HepG2 (cell line): ENCODE data around the gene MYO1G. TPM values are rescaled to one million over a fixed set of nuclear protein-coding genes. Genes with fewer than 3 reads are reported as not detected.

Source experiments
- ATAC-seq: fragments of 200-7000 bp; cut with Tn5 transposase; 3 replicates; pipeline ENCODE4 v1.9.1; 2020; ENCODE audit warnings: mild to moderate bottlenecking, moderate library complexity
- BruUV-seq: library from RNA; stranded (reverse); fragments of 400-500 nt; replicated peaks from 2 replicates; lab custom pipeline; 2021; lab: Mats Ljungman, UMichigan
- CTCF ChIA-PET: fragments of 300-600 bp; formaldehyde crosslinking; extraction: SDS; loops from one replicate; lab custom pipeline; 2021; ENCODE audit warnings: low total read pairs, inconsistent platforms, low intra/inter-chr PET ratio; lab: Yijun Ruan, JAX
- POLR2A ChIA-PET: fragments of 350-600 bp; sonication (Branson Sonifier 250); formaldehyde crosslinking; loops from one replicate; lab custom pipeline; 2020; ENCODE audit warnings: antibody characterized with exemption, inconsistent platforms; lab: Yijun Ruan, JAX
- DNase-seq: peaks from one replicate; pipeline ENCODE4 v3.0.0-alpha.2; 2015; ENCODE audit warnings: low spot score
- FAIRE-seq: peaks from 3 replicates; lab custom pipeline; 2011; peaks lifted over from hg19 to GRCh38; lab: Jason Lieb, UNC
- H2AFZ ChIP-seq: one replicate; pipeline ENCODE4 v1.6.1; 2011; ENCODE audit warnings: low read length, inconsistent platforms
- H3K27ac ChIP-seq: fragments of 300-600 bp; 3 replicates; pipeline ENCODE4 v1.8.0; 2011; ENCODE audit warnings: mixed run types, mild to moderate bottlenecking, mixed read lengths, low read length, inconsistent platforms; ENCODE audit not compliant: insufficient read depth; ENCODE audit errors: extremely low read length
- H3K27me3 ChIP-seq, 2 experiments: fragments of 200-600 bp in 1 of 2; 2 replicates in 1 of 2; 3 replicates in 1 of 2; pipeline versions ENCODE4 v1.6.0 to v1.8.0; 2011; ENCODE audit warnings: low read length in 2 of 2, mild to moderate bottlenecking in 2 of 2, moderate library complexity in 2 of 2, inconsistent platforms in 1 of 2; ENCODE audit not compliant: insufficient read depth in 2 of 2, control insufficient read depth in 1 of 2
- H3K36me3 ChIP-seq, 2 experiments: fragments of 200-600 bp in 1 of 2; replicated peaks in 1 of 2; 2 replicates in 1 of 2; 3 replicates in 1 of 2; pipeline versions ENCODE4 v1.5.1 to v1.8.0; 2011; ENCODE audit warnings: low read length in 2 of 2, inconsistent platforms in 1 of 2; ENCODE audit not compliant: insufficient read depth in 2 of 2, control insufficient read depth in 1 of 2
- H3K4me1 ChIP-seq: 2 replicates; pipeline ENCODE4 v1.5.1; 2012; ENCODE audit warnings: low read length, inconsistent platforms; ENCODE audit not compliant: insufficient read depth
- H3K4me2 ChIP-seq: 2 replicates; pipeline ENCODE4 v1.6.0; 2011; ENCODE audit warnings: low read depth, low read length, inconsistent platforms
- H3K4me3 ChIP-seq, 3 experiments: fragments of 200-600 bp in 1 of 3; sonication (generic), shearing (Covaris generic) in 1 of 3; replicated peaks in 1 of 3; 2 replicates each; pipeline ENCODE4 v1.5.1; 2011 to 2016; ENCODE audit warnings: low read length in 3 of 3, inconsistent platforms in 2 of 3, low read depth in 2 of 3, mild to moderate bottlenecking in 2 of 3, control low read depth in 1 of 3, mixed read lengths in 1 of 3; ENCODE audit not compliant: insufficient read depth in 1 of 3
- H3K79me2 ChIP-seq: one replicate; pipeline ENCODE4 v1.6.1; 2011; ENCODE audit warnings: low read length, inconsistent platforms; ENCODE audit not compliant: insufficient read depth
- H3K9ac ChIP-seq: 2 replicates; pipeline ENCODE4 v1.6.0; 2011; ENCODE audit warnings: mild to moderate bottlenecking, low read depth, low read length, inconsistent platforms; ENCODE audit not compliant: insufficient read depth
- H3K9me3 ChIP-seq: 2 replicates; pipeline ENCODE4 v1.5.1; 2012; ENCODE audit warnings: mild to moderate bottlenecking, low read length
- H4K20me1 ChIP-seq: 2 replicates; pipeline ENCODE4 v1.6.0; 2011; ENCODE audit warnings: inconsistent platforms, mild to moderate bottlenecking, low read length, moderate library complexity; ENCODE audit not compliant: insufficient read depth
- CEBPG ChIP-seq: IDR thresholded peaks from 2 replicates; pipeline ENCODE4 v1.6.1; 2016
- DRAP1 ChIP-seq: IDR thresholded peaks from 2 replicates; pipeline ENCODE4 v1.6.1; 2016; ENCODE audit warnings: missing genetic modification reagents, missing compliant biosample characterization
- DZIP1 ChIP-seq: sonication (generic); formaldehyde crosslinking; IDR thresholded peaks from 2 replicates; pipeline ENCODE4 v1.5.0; 2020; ENCODE audit warnings: mild to moderate bottlenecking, missing genetic modification reagents
- HBP1 ChIP-seq: IDR thresholded peaks from 2 replicates; pipeline ENCODE4 v1.6.1; 2016; ENCODE audit warnings: low read depth, control low read depth
- IRF2 ChIP-seq: IDR thresholded peaks from 2 replicates; pipeline ENCODE4 v1.6.1; 2018; ENCODE audit warnings: missing genetic modification reagents, missing compliant biosample characterization
- ISL2 ChIP-seq: sonication (generic); formaldehyde crosslinking; IDR thresholded peaks from 2 replicates; pipeline ENCODE4 v1.5.0; 2020; ENCODE audit warnings: missing genetic modification reagents
- NFRKB ChIP-seq: fragments of 450-650 bp; IDR thresholded peaks from 2 replicates; pipeline ENCODE4 v1.6.1; 2017
- NRL ChIP-seq: sonication (generic); formaldehyde crosslinking; IDR thresholded peaks from 2 replicates; pipeline ENCODE4 v1.5.0; 2020; ENCODE audit warnings: missing genetic modification reagents, mild to moderate bottlenecking, moderate library complexity, borderline replicate concordance
- PRDM15 ChIP-seq: sonication (generic); formaldehyde crosslinking; IDR thresholded peaks from 2 replicates; pipeline ENCODE4 v1.4.0; 2020; ENCODE audit warnings: missing genetic modification reagents
- ZNF598 ChIP-seq: sonication (generic); formaldehyde crosslinking; IDR thresholded peaks from 2 replicates; pipeline ENCODE4 v1.5.1; 2020; ENCODE audit warnings: mild to moderate bottlenecking, missing genetic modification reagents, borderline replicate concordance
- ZNF770 ChIP-seq: sonication (generic); formaldehyde crosslinking; IDR thresholded peaks from 2 replicates; pipeline ENCODE4 v1.5.0; 2020; ENCODE audit warnings: mild to moderate bottlenecking, missing genetic modification reagents
- ZNF800 ChIP-seq: sonication (generic); formaldehyde crosslinking; IDR thresholded peaks from 2 replicates; pipeline ENCODE4 v1.4.0; 2020; ENCODE audit warnings: missing genetic modification reagents
- WGBS: methylation state at CpG from one replicate; pipeline ENCODE4 v1.1.6; 2017; ENCODE audit warnings: low lambda C conversion rate; 5-methylcytosine and 5-hydroxymethylcytosine counted together
- in situ Hi-C: cut with HindIII; loops from 2 replicates; pipeline ENCODE4 v1.10.0; 2017; ENCODE audit warnings: low pct_unique_long_range_greater_than_20kb; ENCODE audit not compliant: extremely low pct_ligation_motif_present
- intact Hi-C: fragments of 100-400 bp; cut with micrococcal nuclease; formaldehyde crosslinking; loops from one replicate; pipeline ENCODE4 v1.10.0; 2022; ENCODE audit not compliant: unreplicated experiment
- polyA plus RNA-seq, 8 experiments: library from polyadenylated mRNA; depleted of rRNA in 3 of 8; stranded (reverse) in 7 of 8; unstranded in 1 of 8; fragments of >200 nt; fragmentation: Illumina TruSeq in 4 of 8; extraction: Trizol in 4 of 8; gene quantifications; 2 replicates each; pipeline versions ENCODE4 v1.2.1 to v1.2.3, GENCODE V29; 2011 to 2016; ENCODE audit warnings: low read depth in 4 of 8, missing spikeins in 1 of 8, mixed read lengths in 1 of 8; ENCODE audit not compliant: insufficient read depth in 1 of 8
- total RNA-seq, 5 experiments: library from RNA; depleted of rRNA; stranded (reverse); fragments of >200 nt; fragmentation: Illumina TruSeq; extraction: Trizol; gene quantifications; 2 replicates each; pipeline ENCODE4 v1.2.3, GENCODE V29; 2016; ENCODE audit warnings: low read depth in 1 of 5

The MYO1G gene
- total and polyA plus RNA-seq, 2 of the 13 experiments (the other 11 are each of a cell fraction or from before 2014, with no cell fraction given) = 0.29 to 1.1 TPM

GRCh38 chr7:45024126-45024744 lies 45.4 kb upstream of the MYO1G start:
- Histone ChIP-seq H4K20me1 (no peaks in the 10 kb centered on the region), H3K4me1 (peaks cover 21% of the 10 kb centered on the region), H3K9ac (no peak overlapping the region), H3K4me3 (no peak overlapping the region), H3K4me2 (no peak overlapping the region), H3K36me3 (no peaks in the 10 kb centered on the region; a peak in 1 of 5 replicates), H3K27ac (no peak overlapping the region), H3K27me3 (no peaks in the 10 kb centered on the region), H3K79me2 (peaks cover 3% of the 10 kb centered on the region), H3K9me3 (no peaks in the 10 kb centered on the region), H2AFZ (no peak overlapping the region)
- CTCF ChIA-PET = no interaction called here
- WGBS = 91% methylated on average over 2 of the region's 2 CpGs
- no peak for ATAC-seq
- no peak for FAIRE-seq
- in situ Hi-C loops = no loop called here
- intact Hi-C loops = no loop called here
- no peak for DNase-seq
- BruUV-seq = no TSS peak
- POLR2A ChIA-PET = no interaction called here
- TF ChIP-seq ZNF770 = no peak
- TF ChIP-seq PRDM15 (CRISPR knock-in tag) = no peak
- TF ChIP-seq DRAP1 = no peak
- no peak for TF ChIP-seq ISL2 (CRISPR knock-in tag)
- no peak for TF ChIP-seq HBP1 (CRISPR knock-in tag)
- TF ChIP-seq NRL (CRISPR knock-in tag) = no peak
- no peak for TF ChIP-seq DZIP1 (CRISPR knock-in tag)
- no peak for TF ChIP-seq CEBPG (CRISPR knock-in tag)
- TF ChIP-seq IRF2 (CRISPR knock-in tag) = no peak
- TF ChIP-seq ZNF800 = no peak
- TF ChIP-seq NFRKB = no peak
- no peak for TF ChIP-seq ZNF598 (CRISPR knock-in tag)
